Measurements from ENCODE around the gene TEX29.

TEX29 gene

GRCh38 chr13:111278743-111279652, 41.4 kb upstream of the TEX29 start:
- no peak for TF ChIP-seq CTCF (IDR thresholded peaks at IDR 0.05; ENCODE audit: insufficient read depth, low read depth, low read length, missing control alignments)
- no peak for DNase-seq (ENCODE audit: low read depth)

GRCh38 chr13:111280226-111280625, 40.2 kb upstream of the TEX29 start:
- no peak overlapping the region for H3K4me3 ChIP-seq (ENCODE audit: low read length)
- DNase-seq (ENCODE audit: low read depth): no peak
- no peak for TF ChIP-seq CTCF (IDR thresholded peaks at IDR 0.05; ENCODE audit: insufficient read depth, low read depth, low read length, missing control alignments)

More at GRCh38 chr13:111278743-111279652, 41.4 kb upstream of the TEX29 start:
- H3K4me3 ChIP-seq (ENCODE audit: low read length): no peak overlapping the region

GRCh38 chr13:111280681-111281585, 39.5 kb upstream of the TEX29 start:
- no peak for TF ChIP-seq CTCF (IDR thresholded peaks at IDR 0.05; ENCODE audit: insufficient read depth, low read depth, low read length, missing control alignments)
- no peak overlapping the region for H3K4me3 ChIP-seq (ENCODE audit: low read length)
- DNase-seq (ENCODE audit: low read depth): no peak

- no peak overlapping the region for H3K4me3 ChIP-seq (ENCODE audit: low read length)
- TF ChIP-seq CTCF (IDR thresholded peaks at IDR 0.05; ENCODE audit: insufficient read depth, low read depth, low read length, missing control alignments): no peak
- DNase-seq (ENCODE audit: low read depth): no peak
Observed at GRCh38 chr13:111281751-111282311, 38.6 kb upstream of the TEX29 start.

GRCh38 chr13:111282425-111282824, 38.0 kb upstream of the TEX29 start:
- DNase-seq (ENCODE audit: low read depth): peak; percentile 46
- H3K4me3 ChIP-seq (ENCODE audit: low read length): no peak overlapping the region
- TF ChIP-seq CTCF (IDR thresholded peaks at IDR 0.05; ENCODE audit: insufficient read depth, low read depth, low read length, missing control alignments): no peak

- H3K4me3 ChIP-seq (ENCODE audit: low read length): no peak overlapping the region
- TF ChIP-seq CTCF (IDR thresholded peaks at IDR 0.05; ENCODE audit: insufficient read depth, low read depth, low read length, missing control alignments): no peak
- DNase-seq (ENCODE audit: low read depth): no peak
Observed at GRCh38 chr13:111282997-111283396, 37.4 kb upstream of the TEX29 start.
